GM12874 (cell line): ENCODE data around the gene PLET1.

Source experiments
- TF ChIP-seq, protein P1 (sequence below): IDR thresholded peaks from 2 replicates; pipeline ENCODE4 v1.5.1; 2011; ENCODE audit warnings: low read depth, mild to moderate bottlenecking, control low read depth, low read length, moderate library complexity; ENCODE audit not compliant: insufficient read depth

The PLET1 gene, protein sequence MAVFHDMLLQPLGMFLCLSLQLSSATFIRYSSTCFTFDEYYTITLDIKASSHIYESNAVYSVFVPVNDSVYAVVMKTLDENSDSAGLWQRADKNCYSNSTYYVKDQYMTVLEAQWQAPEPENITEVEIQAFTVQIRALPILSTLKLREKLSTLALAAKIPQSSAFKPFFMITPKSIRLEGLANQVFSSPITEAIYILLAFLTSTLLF

GRCh38 chr11:112260490-112260889 is at the start of gene PLET1:
TSS of gene PLET1 (minus strand) at chr11:112260860. CDS start at chr11:112260589, 271 bp downstream.
- TF ChIP-seq, protein P1, sequence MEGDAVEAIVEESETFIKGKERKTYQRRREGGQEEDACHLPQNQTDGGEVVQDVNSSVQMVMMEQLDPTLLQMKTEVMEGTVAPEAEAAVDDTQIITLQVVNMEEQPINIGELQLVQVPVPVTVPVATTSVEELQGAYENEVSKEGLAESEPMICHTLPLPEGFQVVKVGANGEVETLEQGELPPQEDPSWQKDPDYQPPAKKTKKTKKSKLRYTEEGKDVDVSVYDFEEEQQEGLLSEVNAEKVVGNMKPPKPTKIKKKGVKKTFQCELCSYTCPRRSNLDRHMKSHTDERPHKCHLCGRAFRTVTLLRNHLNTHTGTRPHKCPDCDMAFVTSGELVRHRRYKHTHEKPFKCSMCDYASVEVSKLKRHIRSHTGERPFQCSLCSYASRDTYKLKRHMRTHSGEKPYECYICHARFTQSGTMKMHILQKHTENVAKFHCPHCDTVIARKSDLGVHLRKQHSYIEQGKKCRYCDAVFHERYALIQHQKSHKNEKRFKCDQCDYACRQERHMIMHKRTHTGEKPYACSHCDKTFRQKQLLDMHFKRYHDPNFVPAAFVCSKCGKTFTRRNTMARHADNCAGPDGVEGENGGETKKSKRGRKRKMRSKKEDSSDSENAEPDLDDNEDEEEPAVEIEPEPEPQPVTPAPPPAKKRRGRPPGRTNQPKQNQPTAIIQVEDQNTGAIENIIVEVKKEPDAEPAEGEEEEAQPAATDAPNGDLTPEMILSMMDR, result no peak

- TF ChIP-seq, protein P1, result no peak
These were observed 49.8 kb upstream of the PLET1 start for GRCh38 chr11:112310419-112310818.

- TF ChIP-seq, protein P1, result no peak
These were observed 48.0 kb upstream of the PLET1 start for GRCh38 chr11:112308651-112309050.

GRCh38 chr11:112307616-112308015 is 47.0 kb upstream of the PLET1 start:
- TF ChIP-seq, protein P1, result no peak

DNA sequence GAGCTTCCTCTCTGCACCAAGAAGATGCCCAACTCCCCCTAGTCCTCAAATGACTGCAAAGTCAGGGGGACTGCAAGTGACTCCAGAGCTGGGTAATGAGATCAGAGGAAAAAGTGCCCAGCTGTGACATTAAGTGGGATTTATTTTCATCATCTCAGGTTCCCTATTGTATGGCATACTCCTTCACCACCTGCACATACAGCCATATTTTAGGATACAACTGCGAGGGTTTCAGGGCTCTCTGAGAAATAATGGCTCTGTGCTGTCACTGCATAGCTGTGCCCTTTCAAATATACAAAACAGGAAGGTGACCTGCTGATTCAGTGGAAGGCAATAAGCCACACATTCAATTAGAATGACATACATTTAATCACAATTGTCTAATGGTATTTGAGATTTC is 45.6 kb upstream of the PLET1 start:
- TF ChIP-seq, protein P1, result no peak

- TF ChIP-seq, protein P1, result no peak
These were observed 44.3 kb upstream of the PLET1 start for GRCh38 chr11:112304914-112305313.

DNA sequence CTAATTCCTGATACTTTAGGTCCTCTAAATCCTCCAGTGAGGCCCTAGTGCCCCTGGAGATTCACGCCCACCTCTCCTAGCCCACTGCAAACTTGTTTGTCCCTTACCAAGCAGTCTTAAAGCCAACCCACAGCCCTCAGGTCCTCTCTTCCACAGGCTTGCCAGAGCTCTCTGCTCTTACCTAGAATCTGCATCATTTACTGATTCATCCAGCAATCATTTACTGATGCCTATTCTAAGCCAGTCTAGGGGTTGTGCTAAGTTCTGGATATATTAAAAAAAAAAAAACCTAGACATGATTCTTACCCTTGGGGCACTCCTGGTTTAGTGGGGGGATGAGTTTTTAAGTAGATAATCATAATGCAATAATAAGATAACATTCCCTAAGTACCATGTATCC is 43.0 kb upstream of the PLET1 start:
- TF ChIP-seq, protein P1, result no peak
